Esophagus muscularis mucosa (tissue), 4 donors: ENCODE data around the gene MFSD11. TPM values are rescaled to one million over a fixed set of nuclear protein-coding genes. Genes with fewer than 3 reads are reported as not detected.
"Not testable (repeated sequence)": the region's sequence is repeated elsewhere in the genome, so short reads cannot be mapped to it uniquely, and the experiment has no call there.

Experiments used
- DNase-seq: peaks from one replicate; pipeline ENCODE4 v3.0.0-alpha.2; 2017; ENCODE audit errors: extremely low spot score
- H3K27ac ChIP-seq, 4 donors: fragments of 200-600 bp; sonication (generic); replicated peaks in 1 of 4; 1 replicate in 3 of 4; 2 replicates in 1 of 4; pipeline ENCODE4 v1.5.1; 2016 to 2019; ENCODE audit warnings: mild to moderate bottlenecking in 1 of 4
- H3K27me3 ChIP-seq, 4 donors: fragments of 200-600 bp; sonication (generic); one replicate each; pipeline versions ENCODE4 v1.5.1 to v1.6.0; 2016 to 2019
- H3K36me3 ChIP-seq, 4 donors: fragments of 200-600 bp; sonication (generic); one replicate each; pipeline ENCODE4 v1.5.1; 2016 to 2019
- H3K4me1 ChIP-seq, 4 donors: fragments of 200-600 bp; sonication (generic); one replicate each; pipeline ENCODE4 v1.5.1; 2016 to 2019
- H3K4me3 ChIP-seq, 4 donors: fragments of 200-600 bp; sonication (generic); 1 replicate in 2 of 4; 2 replicates in 2 of 4; pipeline ENCODE4 v1.5.1; 2016 to 2019; ENCODE audit warnings: mild to moderate bottlenecking in 4 of 4, moderate library complexity in 1 of 4
- H3K9me3 ChIP-seq, 4 donors: fragments of 200-600 bp; sonication (generic); 1 replicate in 3 of 4; 2 replicates in 1 of 4; pipeline ENCODE4 v1.5.1; 2016 to 2019
- EP300 ChIP-seq: sonication (generic); formaldehyde crosslinking; IDR thresholded peaks from one replicate; pipeline ENCODE4 v1.6.1; 2017; ENCODE audit warnings: antibody characterized with exemption
- POLR2A ChIP-seq: fragments of 450-650 bp; IDR thresholded peaks from one replicate; pipeline ENCODE4 v1.6.1; 2017; ENCODE audit warnings: antibody characterized with exemption, moderate library complexity, mild to moderate bottlenecking, low read depth
- POLR2AphosphoS5 ChIP-seq, 2 donors: sonication (generic); formaldehyde crosslinking; IDR thresholded peaks; one replicate each; pipeline ENCODE4 v1.6.1; 2017; ENCODE audit warnings: antibody characterized with exemption in 2 of 2
- WGBS: methylation state at CpG from one replicate; pipeline ENCODE4 v1.1.5; 2018; 5-methylcytosine and 5-hydroxymethylcytosine counted together
- intact Hi-C: fragments of 100-400 bp; cut with DNase I; formaldehyde crosslinking; loops from one replicate; pipeline ENCODE4 v1.15.1; 2023
- total RNA-seq, 4 donors: library from RNA; depleted of rRNA; stranded (reverse); fragments of >200 nt; gene quantifications; one replicate each; pipeline versions ENCODE4 v1.1.0 to v1.2.1, GENCODE V29; 2016
- TF ChIP-seq, protein P1 (sequence below), 3 experiments: fragments of 200-600 bp in 2 of 3; fragments of 450-650 bp in 1 of 3; sonication (generic) in 2 of 3; IDR thresholded peaks; one replicate each; pipeline ENCODE4 v1.5.1; 2017 to 2019; ENCODE audit warnings: antibody characterized with exemption in 3 of 3, mild to moderate bottlenecking in 2 of 3, moderate library complexity in 1 of 3

Gene MFSD11
- total RNA-seq, 4 donors from 2014 or later = 17.1 to 22.4 (median 18.8) TPM

DNA sequence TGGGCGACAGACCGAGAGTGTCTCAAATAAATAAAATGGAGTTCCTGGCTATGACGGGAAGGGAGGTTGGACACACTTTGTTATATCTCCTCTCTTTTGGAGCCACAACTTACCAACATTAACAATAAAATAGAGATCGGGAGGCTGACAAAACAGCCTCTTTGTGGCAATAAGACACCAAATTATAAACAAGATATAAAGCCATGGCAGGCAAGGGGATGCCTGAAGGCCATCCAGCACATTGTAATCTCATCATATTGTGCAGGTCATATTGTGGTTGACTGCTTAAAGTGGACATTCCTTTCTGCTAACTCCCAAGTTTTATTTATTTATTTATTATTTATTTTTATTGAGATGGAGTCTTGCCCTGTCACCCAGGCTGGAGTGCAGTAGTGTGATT lies 70.4 kb downstream of the MFSD11 start:
- Histone ChIP-seq H3K4me3 (no peak overlapping the region), H3K4me1 (no peaks in the 10 kb centered on the region), H3K9me3 (no peaks in the 10 kb centered on the region), H3K27me3 (peaks cover 0 to 2% (median 0%) of the 10 kb centered on the region in 4 donors), H3K36me3 (no peaks in the 10 kb centered on the region), H3K27ac (no peak overlapping the region)
- WGBS = 90% methylated on average over 4 of the region's 4 CpGs
- no peak for DNase-seq
- no peak for TF ChIP-seq POLR2A
- intact Hi-C loops = no loop called here

DNA sequence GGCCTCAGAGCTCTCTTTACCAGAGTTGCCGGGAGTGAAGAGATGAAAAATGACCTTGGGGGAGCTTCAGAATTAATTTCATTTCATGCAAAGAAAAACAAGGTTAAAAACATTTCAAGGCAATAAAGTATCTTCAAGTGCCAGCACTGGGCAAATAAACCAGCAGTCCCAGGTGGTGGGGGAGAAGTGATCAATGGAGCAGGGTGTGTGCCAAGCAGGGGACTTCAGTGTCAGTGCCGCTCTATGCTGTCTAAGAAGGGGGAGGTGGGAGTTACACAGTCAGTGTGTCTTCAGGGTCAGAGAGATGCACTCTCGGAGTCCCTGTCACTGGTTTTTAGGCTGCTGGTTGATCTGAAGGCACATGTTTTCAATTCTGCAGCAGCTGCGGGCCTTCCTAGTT lies 73.0 kb downstream of the MFSD11 start:
- H3K36me3 ChIP-seq = no peaks in the 10 kb centered on the region
- H3K27ac ChIP-seq = no peak overlapping the region
- H3K9me3 ChIP-seq = no peaks in the 10 kb centered on the region
- H3K4me1 ChIP-seq = no peaks in the 10 kb centered on the region
- intact Hi-C loops = no loop called here
- no peak for DNase-seq
- TF ChIP-seq, protein P1, sequence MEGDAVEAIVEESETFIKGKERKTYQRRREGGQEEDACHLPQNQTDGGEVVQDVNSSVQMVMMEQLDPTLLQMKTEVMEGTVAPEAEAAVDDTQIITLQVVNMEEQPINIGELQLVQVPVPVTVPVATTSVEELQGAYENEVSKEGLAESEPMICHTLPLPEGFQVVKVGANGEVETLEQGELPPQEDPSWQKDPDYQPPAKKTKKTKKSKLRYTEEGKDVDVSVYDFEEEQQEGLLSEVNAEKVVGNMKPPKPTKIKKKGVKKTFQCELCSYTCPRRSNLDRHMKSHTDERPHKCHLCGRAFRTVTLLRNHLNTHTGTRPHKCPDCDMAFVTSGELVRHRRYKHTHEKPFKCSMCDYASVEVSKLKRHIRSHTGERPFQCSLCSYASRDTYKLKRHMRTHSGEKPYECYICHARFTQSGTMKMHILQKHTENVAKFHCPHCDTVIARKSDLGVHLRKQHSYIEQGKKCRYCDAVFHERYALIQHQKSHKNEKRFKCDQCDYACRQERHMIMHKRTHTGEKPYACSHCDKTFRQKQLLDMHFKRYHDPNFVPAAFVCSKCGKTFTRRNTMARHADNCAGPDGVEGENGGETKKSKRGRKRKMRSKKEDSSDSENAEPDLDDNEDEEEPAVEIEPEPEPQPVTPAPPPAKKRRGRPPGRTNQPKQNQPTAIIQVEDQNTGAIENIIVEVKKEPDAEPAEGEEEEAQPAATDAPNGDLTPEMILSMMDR (IDR thresholded peaks at IDR 0.05) = no peak
- TF ChIP-seq EP300 (no peak), POLR2AphosphoS5 (IDR thresholded peaks at IDR 0.05) (no peak), POLR2A (no peak)
- 83% methylated on average over 4 of the region's 4 CpGs for WGBS
- peaks cover 0 to 13% (median 0%) of the 10 kb centered on the region in 4 donors for H3K27me3 ChIP-seq
- no peak overlapping the region for H3K4me3 ChIP-seq

DNA sequence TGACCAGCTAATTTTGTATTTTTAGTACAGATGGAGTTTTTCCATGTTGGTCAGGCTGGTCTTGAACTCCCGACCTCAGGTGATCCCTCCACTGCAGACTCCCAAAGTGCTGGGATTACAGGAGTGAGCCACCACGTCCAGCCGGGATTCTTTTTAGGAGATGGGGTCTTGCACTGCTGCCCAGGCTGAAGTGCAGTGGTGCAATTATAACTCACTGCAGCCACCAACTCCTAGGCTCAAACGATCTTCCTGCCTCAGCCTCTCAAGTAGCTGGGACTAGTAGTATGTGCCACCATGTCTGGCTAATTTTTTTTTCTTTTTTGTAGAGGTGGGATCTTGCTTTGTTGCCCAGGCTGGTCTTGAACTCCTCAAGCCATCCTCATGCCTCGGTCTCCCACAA lies 73.9 kb downstream of the MFSD11 start:
- no peak for DNase-seq
- H3K36me3 ChIP-seq = no peaks in the 10 kb centered on the region
- intact Hi-C loops = no loop called here
- H3K4me3 ChIP-seq = no peak overlapping the region
- H3K27me3 ChIP-seq = peaks cover 0 to 18% (median 0%) of the 10 kb centered on the region in 4 donors
- no peaks in the 10 kb centered on the region for H3K4me1 ChIP-seq
- TF ChIP-seq POLR2A (no peak), EP300 (no peak), POLR2AphosphoS5 (IDR thresholded peaks at IDR 0.05) (no peak)
- TF ChIP-seq, protein P1 (IDR thresholded peaks at IDR 0.05) = no peak
- H3K27ac ChIP-seq = no peak overlapping the region
- no peaks in the 10 kb centered on the region for H3K9me3 ChIP-seq
- WGBS = 85% methylated on average over 5 of the region's 5 CpGs

DNA sequence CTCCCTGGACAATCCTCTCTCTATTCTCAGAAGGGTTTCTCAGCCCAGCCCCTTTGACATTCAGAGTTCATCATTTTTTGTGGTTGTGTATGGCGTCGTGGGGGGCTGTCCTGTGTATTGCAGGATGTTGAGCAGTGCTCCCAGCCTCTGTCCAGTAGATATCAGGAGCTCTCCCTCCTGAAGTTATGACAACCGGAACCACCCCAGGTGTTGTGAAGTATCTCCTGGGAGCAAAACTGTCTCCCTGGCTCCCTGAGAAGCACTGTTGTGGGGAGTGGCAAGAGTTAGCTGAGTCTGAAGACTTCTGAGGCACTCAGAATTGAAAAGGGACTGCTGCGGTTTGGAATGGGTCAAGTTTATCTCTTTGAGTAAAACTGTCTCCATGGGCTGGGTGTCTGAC lies 74.3 kb downstream of the MFSD11 start:
- intact Hi-C loops = no loop called here
- H3K27ac ChIP-seq = no peak overlapping the region
- no peak overlapping the region for H3K4me3 ChIP-seq
- 67% methylated on average over 4 of the region's 4 CpGs for WGBS
- TF ChIP-seq POLR2A = no peak
- TF ChIP-seq, protein P1 (IDR thresholded peaks at IDR 0.05) = no peak
- TF ChIP-seq EP300 = no peak
- no peak for TF ChIP-seq POLR2AphosphoS5 (IDR thresholded peaks at IDR 0.05)
- no peaks in the 10 kb centered on the region for H3K9me3 ChIP-seq
- H3K36me3 ChIP-seq = no peaks in the 10 kb centered on the region
- no peak for DNase-seq
- no peaks in the 10 kb centered on the region for H3K4me1 ChIP-seq
- peaks cover 0 to 19% (median 0%) of the 10 kb centered on the region in 4 donors for H3K27me3 ChIP-seq

DNA sequence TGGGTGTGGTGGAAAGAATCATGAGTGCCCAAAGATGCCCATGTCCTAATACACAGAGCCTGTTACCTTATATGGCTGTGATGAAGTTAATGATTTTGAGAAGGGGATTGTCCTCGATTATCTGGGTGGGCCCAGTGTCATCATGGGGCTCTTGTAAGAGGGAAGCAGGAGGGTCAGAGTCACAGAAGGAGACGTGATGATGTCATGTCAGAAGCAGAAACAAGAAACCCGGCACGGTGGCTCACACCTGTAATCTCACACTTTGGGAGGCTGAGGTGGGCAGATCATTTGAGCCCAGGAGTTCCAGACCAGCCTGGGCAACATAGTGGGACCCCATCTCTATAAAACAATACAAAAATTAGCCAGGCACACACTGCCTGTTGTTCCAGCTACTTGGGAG lies 75.0 kb downstream of the MFSD11 start:
- TF ChIP-seq, protein P1 (IDR thresholded peaks at IDR 0.05) = no peak
- no peak for TF ChIP-seq POLR2A
- 85% methylated on average over 4 of the region's 4 CpGs for WGBS
- Histone ChIP-seq H3K4me3 (no peak overlapping the region), H3K36me3 (no peaks in the 10 kb centered on the region), H3K4me1 (no peaks in the 10 kb centered on the region), H3K27ac (no peak overlapping the region), H3K27me3 (peaks cover 0 to 19% (median 0%) of the 10 kb centered on the region in 4 donors), H3K9me3 (no peaks in the 10 kb centered on the region)
- intact Hi-C loops = no loop called here
- DNase-seq = no peak

DNA sequence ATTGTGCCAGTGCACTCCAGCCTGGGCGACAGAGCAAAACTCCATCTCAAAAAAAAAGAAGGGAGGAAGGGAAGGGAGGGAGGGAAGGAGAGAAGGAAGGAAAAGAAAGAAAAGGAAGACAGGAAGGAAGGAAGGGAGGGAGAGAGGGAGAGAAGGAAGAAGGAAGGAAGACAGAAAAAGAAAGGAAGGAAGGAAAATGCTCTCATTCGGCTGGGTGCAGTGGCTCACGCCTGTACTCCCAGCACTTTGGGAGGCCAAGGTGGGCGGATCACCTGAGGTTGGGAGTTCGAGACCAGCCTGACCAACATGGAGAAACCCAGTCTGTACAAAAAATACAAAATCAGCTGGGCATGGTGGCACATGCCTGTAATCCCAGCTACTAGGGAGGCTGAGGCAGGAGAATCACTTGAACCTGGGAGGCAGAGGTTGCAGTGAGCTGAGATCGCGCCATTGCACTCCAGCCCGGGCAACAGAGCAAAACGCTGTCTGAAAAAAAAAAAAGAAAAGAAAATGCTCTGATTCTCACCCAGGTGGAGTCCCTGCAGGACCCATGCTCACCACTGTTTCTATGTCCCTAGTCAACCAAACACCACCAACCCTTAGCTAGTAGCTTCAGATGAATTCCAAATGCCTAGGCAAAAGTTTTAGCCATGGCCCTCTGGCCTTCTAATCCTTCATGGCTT lies 78.1 kb downstream of the MFSD11 start:
- H3K27me3 ChIP-seq = peaks cover 0 to 43% (median 0%) of the 10 kb centered on the region in 4 donors
- 76% methylated on average over 9 of the region's 9 CpGs for WGBS
- H3K4me1 ChIP-seq, H3K4me3 ChIP-seq, H3K36me3 ChIP-seq, intact Hi-C loops, H3K27ac ChIP-seq, DNase-seq, H3K9me3 ChIP-seq: not testable (repeated sequence)
